ENCODE results near the gene CISTR. TPM values are rescaled to one million over a fixed set of nuclear protein-coding genes. Genes with fewer than 3 reads are reported as not detected.
"Not testable (repeated sequence)": the region's sequence is repeated elsewhere in the genome, so short reads cannot be mapped to it uniquely, and the experiment has no call there.

Gene CISTR
- not detected for polyA plus RNA-seq (ENCODE audit: insufficient read length)
- long read RNA-seq, donor 1: 0 reads
- long read RNA-seq, donor 2: 0 reads
- long read RNA-seq, donor 3: 0 reads
- long read RNA-seq, donor 4: 0 reads
- long read RNA-seq, donor 5: 0 reads
- long read RNA-seq, donor 6: 0 reads
- long read RNA-seq, donor 7: 0 reads
- long read RNA-seq, donor 8: 0 reads

DNA sequence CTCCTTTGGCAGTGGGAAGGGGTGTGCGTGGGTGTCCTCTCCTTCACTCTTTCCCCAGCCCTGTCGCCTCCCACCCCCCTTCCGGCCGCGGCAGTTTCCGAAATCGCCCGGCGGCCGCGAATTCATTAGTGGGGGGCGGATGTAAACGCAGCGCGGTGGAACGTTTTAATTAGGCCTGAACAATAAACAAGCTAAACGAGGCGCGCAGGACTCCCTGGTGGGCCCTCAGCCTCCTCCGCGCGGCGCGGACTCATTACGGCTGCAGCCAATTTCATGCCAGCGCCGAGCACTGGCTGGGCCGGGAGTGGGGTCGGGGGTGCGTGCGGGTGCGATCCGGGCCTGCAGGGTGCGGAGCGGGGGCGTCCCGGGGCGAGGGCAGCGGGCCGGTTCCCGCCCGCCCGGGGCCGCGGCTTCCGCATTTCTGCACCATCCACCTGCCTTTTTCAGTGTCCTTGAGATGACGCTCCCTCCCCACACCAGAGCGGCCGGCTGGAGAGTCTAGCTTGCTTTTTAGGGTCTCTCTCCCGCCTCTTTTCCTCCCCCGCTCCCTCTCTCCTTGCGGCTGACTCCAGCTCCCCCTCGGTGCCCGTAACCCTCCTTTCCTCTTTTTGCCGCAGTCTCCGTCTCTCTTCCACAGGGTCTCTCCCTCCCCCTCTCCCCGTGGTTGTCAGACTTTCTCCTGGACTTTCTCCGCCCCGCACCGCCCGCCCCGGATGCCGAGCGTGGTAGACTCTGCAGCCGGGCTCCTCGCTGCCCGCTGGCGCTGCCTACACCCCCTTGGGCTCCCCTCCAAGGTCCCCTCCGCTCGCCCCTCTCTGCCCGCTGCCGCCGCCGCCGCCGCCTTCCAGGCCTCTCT, at the start of gene CISTR:
Gene CISTR (minus strand): TSS at position 644 of the 856 bp plus-strand sequence.
- no peak for DNase-seq

DNA sequence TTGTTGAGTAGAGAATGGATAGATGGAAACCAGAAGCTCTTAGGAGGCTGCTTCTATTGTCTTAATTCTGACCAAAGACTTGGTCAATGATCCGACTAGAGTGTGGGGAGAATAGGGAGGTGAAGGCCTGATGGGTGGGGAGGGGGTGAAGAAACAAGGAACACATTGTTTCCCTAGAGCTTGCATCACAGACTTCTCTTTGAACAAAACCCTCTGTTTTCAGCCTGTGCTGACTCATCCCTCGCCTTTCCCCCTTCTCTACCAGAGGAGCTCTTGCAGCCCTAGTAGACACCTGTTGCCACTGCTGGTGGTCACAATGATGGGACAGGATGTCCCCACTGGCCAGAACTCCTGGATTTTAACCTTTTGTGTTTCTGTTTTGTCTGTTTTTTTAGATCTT, 46.8 kb upstream of the CISTR start:
- no peak for DNase-seq

DNA sequence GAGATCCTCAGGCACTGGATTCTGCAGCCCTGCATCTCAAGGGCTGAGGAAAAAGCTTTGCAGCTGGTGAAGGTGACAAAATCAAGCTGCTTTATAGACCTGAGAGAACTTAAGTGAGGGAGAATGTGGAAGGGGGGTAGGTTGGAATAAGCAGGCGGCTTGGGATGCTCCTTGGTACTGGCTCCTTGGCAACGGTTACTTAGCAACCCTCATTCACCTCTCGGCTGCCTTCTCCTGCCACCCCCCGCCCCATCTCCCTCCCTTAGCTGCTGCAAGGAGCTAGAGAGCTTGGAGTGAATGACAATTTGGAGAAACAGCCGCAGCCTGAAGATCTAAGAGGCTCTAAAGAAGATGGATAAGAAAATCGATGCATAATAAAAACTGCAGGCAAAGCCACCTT, 44.1 kb upstream of the CISTR start:
- DNase-seq: no peak

DNA sequence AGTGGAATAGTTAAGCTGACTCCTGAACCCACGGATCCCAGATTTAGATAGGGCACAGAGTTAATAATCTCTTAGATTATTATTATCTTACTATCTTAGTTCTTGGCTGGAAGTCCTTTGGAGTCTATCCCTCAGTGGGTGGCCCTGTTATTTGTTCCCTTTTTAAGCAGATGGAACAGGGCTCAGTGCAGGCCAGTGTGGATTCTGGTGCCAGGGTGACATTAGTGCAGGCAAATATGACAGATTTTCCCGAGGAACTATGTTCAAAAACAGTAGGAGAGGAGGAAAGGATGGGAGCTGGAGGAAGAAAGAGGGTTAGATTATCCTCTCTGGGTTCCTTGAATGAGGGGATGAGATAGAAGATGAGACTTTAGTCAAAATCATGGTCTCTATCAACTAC, 41.4 kb upstream of the CISTR start:
- no peak for DNase-seq

DNA sequence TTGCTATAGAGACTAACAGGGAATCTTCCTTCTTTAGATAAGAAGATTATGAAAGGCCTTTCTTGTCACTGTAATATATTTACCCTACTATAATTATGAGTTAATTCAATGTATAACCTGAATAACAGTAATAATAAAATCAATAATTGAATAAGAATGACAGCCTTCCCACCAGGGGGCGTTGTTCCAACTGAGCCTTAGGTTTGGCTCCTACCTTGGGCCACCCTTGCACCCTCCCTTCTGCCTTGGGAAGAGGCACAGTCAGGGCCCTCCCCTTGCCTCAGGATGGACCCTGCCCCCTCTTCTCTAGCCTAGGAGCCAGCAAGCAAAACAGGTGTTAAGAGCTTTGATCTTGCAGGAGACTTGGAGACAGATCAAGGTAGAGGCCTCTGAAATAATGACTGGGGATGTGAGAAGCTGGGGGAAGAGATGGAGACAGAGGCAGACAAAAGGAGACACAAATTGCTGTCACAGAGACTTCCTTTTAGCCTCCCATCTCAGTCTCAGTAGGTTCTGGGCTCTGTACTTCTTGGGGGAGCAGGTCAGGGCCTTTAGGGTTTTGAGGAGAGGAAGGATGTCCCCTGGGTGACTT, 40.1 kb upstream of the CISTR start:
- no peak for DNase-seq

DNA sequence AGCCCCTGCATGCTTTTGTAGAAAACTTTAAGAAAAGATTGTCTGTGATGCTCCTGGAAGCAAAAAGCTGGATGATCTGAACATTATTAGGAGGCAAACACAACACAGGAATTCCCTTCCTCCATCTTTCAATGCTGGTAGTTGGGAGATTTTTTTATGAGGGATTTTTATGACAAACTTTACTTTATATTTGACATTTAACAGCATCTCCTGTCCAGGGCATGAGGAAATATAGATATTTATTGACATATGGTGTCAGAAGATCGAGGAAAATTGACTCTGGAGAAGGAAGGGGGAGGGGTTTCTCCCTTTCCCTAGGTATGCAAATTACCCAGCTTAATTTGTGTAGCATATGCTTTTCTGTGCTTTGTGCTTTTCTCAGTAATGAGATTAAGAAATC, 37.8 kb upstream of the CISTR start:
- DNase-seq: no peak

DNA sequence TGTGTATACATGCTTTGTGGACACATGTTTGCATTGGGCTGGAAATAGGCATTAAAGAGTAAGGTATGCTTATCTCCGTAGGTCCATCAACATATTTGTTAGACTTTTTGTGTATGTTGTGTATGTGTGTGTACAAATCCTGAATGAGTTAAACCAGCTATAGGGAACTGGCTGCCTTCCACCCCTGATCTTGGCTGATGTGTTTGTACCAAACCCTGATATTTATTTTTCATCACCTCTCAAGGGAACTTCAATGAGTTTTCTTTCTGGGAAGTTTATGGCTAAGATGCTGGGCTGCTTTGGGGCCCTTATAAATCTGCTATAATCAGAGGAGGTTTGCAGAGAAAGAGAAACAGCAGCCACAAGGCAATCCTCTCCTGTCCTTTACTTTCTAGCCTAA, 37.1 kb upstream of the CISTR start:
- DNase-seq: no peak

DNA sequence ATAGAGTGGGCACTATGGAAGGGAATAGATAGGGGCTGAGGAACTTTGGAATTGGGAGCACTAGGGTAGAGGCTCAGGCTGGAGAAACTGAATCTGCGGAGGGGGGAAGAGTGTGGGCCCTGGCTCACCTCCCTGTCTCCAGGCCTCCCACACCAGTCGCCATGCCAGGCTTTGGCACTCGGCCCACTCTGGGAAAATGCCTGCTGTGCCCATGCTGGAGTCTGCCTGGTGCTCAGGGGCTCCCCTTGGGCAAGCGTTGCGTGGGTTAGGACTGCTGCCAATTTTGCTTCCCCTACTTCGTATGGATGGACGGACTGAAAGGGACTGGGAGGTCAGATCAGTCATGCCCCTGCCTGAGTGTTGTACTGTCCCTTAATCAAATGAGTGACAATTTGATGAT, 34.6 kb upstream of the CISTR start:
- DNase-seq: no peak

DNA sequence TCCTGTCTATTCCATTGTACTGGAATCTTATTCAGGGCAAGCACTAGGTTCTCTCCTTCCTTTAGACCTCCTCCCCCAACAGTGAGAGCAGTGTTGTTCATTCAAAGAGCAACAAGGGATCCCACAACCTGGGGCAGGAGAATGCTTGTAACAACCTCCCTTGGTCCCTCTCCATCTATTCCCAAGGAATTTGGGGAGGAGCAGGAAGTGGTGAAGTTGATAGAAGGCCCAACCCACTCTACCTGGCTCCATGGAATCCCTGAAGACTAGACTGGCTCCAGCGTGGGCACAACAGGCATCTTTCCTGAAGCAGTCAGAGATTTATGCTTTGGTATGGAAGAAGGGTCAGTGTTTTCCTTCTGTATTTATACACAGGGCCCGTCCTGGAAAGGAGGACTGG, 33.4 kb upstream of the CISTR start:
- no peak for DNase-seq

DNA sequence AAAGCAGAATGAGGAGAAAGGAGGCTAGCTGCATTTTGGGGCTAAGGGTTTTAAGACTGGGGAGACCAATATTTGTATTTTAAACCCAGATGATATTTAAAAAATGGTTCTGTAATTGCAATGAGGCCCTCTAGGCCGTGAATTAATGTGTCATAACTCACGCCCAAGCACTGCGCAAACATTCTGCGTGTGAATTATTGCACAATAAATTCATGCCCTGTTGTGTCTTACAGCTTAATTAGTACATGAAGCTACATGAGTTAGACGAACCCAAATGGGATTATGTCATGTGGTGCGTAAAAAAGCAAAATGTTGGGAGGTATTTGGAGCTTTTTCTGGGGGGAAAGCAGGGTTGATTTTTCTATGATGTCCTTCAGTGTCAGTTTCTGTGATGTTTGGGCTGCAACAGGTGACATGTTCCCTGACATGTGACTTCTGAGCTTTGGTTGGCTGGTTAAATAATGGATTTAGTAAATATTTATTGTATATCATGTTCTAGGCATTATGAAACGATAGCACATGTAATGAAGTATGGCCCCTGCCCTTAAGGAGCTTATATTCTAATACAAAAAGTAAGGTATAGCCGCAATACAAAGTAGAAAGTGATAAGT, 30.4 kb upstream of the CISTR start:
- no peak for DNase-seq

DNA sequence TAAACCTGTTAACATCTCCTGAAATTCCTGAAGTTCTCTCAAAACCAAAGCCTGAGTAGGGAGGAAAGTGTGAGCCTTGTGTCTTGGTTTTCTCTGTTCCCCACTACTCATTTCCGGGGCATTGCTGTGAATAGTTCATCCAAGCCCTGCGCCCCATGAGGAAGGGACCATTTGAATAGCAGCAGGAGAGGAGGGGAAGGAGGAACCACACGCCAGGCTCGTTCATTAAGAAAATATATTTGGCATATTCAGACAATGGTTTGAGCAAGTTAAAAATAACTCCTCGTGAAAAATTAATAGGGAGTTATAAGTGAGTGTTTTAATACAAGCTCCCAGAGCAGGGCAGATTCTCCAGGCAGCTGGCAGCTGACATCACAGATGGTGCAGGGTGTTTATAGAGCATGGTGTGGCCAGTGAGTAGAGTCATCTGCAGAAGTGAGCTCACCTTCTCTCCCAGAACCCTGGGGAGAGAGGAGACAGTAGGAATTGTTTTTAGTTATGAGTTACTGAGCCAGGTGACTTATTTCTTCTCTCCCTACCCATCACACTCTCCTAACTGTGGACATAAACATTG, 29.5 kb upstream of the CISTR start:
- no peak for DNase-seq

DNA sequence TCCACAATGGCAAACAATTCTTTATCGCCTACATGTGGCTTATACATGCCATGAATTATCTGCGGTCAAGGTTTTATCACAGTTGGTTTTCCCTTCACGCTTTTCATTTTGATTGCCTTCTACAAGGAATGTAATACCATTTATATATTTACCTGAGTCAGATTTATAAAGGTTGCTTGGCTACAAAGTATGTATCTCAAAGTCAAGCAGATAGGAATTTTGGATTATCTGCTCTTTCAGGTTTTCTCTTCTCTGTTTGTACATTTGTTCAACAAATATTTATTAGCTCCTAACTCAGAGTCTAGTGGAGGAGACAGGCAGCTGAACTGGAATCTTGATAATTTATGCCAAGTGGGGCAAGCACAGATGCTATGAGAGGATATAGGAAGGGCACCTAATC, 28.5 kb upstream of the CISTR start:
- DNase-seq: no peak

DNA sequence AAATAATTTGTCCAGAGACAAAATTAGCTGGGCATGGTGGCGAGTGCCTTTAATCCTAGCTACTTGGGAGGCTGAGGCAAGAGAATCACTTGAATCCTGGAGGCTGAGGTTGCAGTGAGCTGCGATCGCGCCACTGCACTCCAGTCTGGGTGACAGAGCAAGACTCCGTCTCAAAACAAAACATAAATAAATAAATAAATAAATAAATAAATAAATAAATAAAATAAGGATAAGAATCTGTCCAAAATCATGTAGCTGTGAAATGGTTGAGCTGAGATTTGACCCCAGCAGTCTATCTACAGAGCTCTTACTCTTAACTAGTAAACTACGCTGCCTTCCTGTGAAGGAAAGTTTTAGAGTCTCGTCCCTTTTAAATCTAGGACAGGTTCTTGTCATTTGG, 27.9 kb upstream of the CISTR start:
- DNase-seq: not testable (repeated sequence)

DNA sequence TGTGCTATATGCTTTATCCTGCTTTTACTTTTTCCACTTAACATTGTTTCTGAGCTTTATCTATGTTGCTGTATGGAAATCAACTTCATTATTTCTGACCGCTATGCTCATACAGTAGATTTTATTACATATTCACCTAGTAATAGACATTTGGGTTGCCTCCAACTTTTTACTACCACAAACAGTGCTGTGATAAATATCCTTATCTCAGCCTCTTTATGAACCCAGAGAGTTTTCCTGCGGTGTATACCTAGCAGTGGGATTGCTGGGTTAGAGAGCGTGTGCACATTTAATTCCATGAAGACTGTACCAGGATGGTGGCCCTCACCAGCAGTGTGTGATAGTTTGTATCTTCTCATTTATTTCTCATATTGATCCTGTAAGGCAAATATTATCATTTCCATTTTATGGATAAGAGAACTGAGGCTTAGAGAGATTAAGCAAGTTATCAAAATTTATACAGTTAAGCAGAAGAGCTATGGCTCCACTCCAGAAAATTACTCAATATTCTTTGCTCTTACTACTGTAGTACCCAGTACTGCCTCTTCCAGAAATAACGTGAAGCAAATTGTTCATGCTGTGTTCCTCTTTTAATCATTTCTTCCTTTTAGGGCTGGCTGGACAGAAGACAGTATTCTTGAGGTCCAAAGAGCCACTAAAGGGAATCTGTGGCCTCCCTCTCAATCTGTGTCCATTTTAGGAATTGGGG, 26.3 kb upstream of the CISTR start:
- DNase-seq: no peak

DNA sequence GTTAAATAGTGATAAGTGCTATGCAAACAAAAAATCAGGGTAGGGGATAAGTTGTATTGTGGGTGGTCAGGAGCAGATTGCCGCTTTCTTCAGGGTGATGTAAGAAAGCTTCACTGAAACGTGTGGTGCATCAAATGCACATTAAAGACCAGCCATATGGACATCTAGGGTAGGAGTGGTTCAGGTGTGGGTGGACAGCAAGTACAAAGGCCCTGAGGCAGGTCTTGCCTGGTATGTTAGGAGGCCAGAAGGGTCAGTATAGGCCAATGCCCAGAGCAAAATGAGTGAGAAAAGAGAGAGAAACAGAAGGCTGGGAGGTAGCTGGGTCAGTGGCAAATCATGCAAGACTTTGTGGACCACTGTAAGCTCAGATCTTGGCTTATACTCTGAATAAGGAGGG, 25.6 kb upstream of the CISTR start:
- DNase-seq: no peak

DNA sequence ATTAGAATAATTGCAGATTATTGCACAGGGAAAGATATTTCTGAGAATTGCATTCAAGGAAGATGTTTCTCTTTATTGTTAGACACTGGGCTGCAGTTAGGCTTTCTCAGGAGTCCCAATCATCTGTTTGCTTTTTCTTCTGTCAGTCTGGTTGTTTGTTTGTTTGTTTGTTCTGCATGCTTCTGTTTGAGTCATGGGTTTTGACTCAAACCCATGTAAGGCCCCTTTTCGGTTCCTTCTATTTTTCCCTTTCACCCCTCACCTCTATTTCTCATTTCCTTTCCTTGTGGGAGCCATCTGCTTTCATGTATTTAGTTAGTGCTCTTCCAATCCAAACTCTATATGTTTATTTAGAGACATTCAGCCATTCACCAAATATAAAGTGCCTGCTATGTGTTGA, 25.1 kb upstream of the CISTR start:
- DNase-seq: no peak

DNA sequence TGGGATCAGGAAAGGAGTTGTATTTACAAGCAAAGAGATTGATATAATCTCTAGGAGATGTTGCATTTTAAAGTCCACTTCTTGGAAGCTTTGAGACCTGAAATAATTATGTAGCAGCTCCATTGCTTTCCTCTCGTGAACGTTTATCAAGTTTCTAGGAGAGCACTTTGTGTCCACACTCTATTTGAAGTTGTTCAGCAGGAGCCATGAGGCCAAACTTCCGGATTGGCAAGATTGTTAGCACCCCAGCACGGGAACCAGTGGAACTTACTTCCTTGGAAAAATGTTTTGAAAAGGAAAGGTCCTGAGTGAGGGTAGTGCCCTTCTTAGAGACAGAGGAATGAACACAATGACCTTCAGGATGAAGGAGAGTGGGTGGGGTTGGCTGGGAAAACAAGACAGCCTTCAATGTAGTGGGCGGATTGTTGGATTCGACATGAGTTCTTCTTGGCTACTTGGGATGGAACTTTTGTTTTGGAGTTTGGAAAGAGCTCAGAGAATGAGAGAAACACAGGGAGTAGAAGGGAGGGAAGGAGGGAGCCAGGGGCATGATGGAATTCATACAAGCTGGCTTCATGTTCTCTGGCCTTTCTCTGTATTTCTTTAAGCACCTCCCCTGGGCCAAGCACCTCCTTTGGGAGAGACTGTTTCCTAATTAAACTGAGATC, 23.8 kb upstream of the CISTR start:
- no peak for DNase-seq

DNA sequence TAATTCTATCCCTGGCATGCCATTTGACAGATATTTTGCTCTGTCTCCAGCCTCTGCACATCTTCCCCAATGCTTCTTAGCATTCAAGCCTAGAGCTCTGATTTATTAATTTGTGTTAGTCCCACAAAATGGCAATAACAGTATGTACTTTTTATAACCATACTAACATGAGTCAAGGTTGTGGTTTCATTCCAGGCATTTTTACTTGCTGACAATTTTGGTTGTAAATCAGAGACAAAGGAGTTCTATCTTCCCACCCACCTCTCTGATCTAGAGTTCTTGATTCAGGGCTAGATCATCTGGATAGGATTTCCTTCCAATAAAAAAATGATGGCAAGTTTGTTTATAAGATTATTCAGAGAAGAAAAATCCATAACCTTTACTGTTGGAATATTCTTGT, 18.5 kb upstream of the CISTR start:
- DNase-seq: no peak

DNA sequence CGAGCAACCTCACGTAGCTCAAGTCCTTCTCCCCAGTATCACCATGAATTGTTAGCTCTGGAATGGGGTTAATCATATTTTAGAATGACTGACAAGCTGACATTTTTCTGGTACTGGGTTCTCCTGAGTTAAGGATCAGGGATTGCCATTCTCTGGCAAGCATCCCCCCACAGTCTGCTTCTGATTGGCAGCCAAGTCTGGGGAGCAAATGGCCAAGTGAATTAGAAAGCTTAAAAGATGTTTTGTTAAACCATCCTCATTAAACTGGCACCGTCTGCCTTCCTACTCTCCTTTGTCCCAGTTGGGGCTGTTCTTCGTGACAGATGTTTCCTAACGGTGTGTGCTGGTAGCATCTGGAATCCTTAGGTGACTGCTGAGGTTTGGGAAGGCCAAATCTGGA, 17.2 kb upstream of the CISTR start:
- no peak for DNase-seq

DNA sequence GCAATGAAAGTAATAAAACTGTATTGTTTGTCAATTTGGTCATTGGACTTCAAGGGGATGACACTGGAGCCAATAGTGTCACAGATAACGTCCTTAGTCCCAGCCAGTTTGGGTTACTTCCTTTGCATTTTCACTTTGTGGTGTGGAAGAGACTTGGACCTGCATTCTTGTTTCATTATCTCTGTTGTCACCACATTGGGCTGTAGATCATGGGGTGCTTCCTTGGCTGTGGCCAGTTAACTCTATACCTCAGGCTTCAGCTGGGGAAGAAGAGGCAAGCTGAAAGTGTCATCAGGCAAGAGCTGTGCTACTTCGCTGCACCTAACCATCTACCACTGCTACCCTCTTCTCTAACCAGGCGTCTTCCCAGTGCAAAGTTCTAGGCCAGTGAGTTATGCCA, 15.1 kb upstream of the CISTR start:
- DNase-seq: no peak

DNA sequence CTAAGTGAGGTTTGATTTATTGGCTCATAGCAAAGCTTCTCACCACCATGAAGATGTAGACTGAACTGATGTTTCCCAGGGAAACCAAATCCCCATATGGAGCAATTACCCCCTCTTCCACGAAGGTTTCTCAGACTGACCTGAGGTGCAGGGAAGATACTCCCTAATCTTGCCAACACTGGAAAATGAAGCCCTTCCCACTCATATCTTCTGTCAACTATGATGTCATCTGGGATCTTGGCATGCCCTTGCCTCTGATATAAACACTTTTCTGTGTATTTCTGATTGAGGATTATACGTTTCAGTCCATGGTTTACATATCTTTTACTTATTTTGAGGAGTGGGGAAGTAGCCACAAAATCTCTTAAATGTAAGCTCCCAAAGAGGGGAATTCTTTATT, 14.1 kb upstream of the CISTR start:
- DNase-seq: no peak

DNA sequence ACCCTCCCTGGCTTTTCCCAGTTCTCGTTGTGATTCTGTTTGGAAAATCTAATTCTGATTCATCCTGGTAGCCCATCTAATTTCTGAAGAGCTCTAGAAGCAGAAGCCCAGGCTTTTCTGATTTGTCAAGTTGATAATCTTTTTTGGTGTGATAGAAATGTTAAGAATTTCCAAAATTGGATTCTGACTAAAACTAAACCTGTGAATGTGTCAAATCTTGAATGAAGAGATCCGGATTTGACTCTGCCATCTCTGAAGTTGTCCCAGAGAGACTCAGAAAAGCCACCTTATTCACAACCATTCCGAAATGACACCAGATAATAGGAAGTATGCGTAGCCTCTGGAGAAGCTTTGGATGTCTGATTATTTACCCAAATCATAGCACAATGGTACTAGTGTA, 12.8 kb upstream of the CISTR start:
- DNase-seq: no peak

Measured in left kidney (tissue), 8 donors.